H9 (cell line): ENCODE data around the gene CCN5. TPM values are rescaled to one million over a fixed set of nuclear protein-coding genes. Genes with fewer than 3 reads are reported as not detected.

ENCODE experiments used
- DNase-seq: peaks from one replicate; pipeline ENCODE4 v3.0.0-alpha.2; 2017
- H2AFZ ChIP-seq: one replicate; pipeline ENCODE4 v1.6.1; 2013; ENCODE audit warnings: mild to moderate bottlenecking, low read length, control low read depth, moderate library complexity
- H2AK5ac ChIP-seq: 2 replicates; pipeline ENCODE4 v1.6.1; 2013; ENCODE audit warnings: low read length, control low read depth, mixed read lengths; ENCODE audit not compliant: insufficient read length
- H2BK120ac ChIP-seq: one replicate; pipeline ENCODE4 v1.6.1; 2013; ENCODE audit warnings: low read depth, mild to moderate bottlenecking, low read length, control low read depth, inconsistent platforms; ENCODE audit not compliant: poor library complexity, severe bottlenecking
- H2BK12ac ChIP-seq: 2 replicates; pipeline ENCODE4 v1.6.1; 2013; ENCODE audit warnings: low read length, control low read depth, mixed read lengths, low read depth; ENCODE audit not compliant: insufficient read length
- H2BK15ac ChIP-seq: 2 replicates; pipeline ENCODE4 v1.6.1; 2013; ENCODE audit warnings: low read depth, low read length, control low read depth
- H2BK20ac ChIP-seq: one replicate; pipeline ENCODE4 v1.6.1; 2013; ENCODE audit warnings: low read depth, mild to moderate bottlenecking, low read length, control low read depth, inconsistent platforms; ENCODE audit not compliant: poor library complexity, severe bottlenecking
- H2BK5ac ChIP-seq: 2 replicates; pipeline ENCODE4 v1.6.1; 2013; ENCODE audit warnings: low read length, control low read depth, mixed read lengths; ENCODE audit not compliant: insufficient read length
- H3K14ac ChIP-seq: 2 replicates; pipeline ENCODE4 v1.6.1; 2013; ENCODE audit warnings: low read length, control low read depth; ENCODE audit not compliant: insufficient read depth
- H3K18ac ChIP-seq: 2 replicates; pipeline ENCODE4 v1.6.1; 2013; ENCODE audit warnings: low read depth, mild to moderate bottlenecking, mixed read lengths, low read length, control low read depth; ENCODE audit not compliant: insufficient read length
- H3K23ac ChIP-seq: 2 replicates; pipeline ENCODE4 v1.6.1; 2013; ENCODE audit warnings: low read length, control low read depth, mixed read lengths, low read depth; ENCODE audit not compliant: insufficient read length
- H3K23me2 ChIP-seq: 2 replicates; pipeline ENCODE4 v1.6.1; 2013; ENCODE audit warnings: low read depth, mild to moderate bottlenecking, mixed read lengths, low read length, control low read depth; ENCODE audit not compliant: insufficient read length, poor library complexity, severe bottlenecking
- H3K27ac ChIP-seq: 2 replicates; pipeline ENCODE4 v1.5.1; 2013; ENCODE audit warnings: low read length, control low read depth, mixed read lengths, low read depth; ENCODE audit not compliant: insufficient read length
- H3K27me3 ChIP-seq: 2 replicates; pipeline ENCODE4 v1.6.1; 2013; ENCODE audit warnings: low read length, control low read depth, inconsistent platforms; ENCODE audit not compliant: insufficient read depth
- H3K4ac ChIP-seq: 2 replicates; pipeline ENCODE4 v1.6.1; 2013; ENCODE audit warnings: low read depth, mild to moderate bottlenecking, control low read depth, inconsistent platforms, low read length, moderate library complexity
- H3K4me1 ChIP-seq: 2 replicates; pipeline ENCODE4 v1.6.1; 2013; ENCODE audit warnings: low read length, control low read depth, inconsistent platforms; ENCODE audit not compliant: insufficient read depth
- H3K4me2 ChIP-seq: 2 replicates; pipeline ENCODE4 v1.6.1; 2013; ENCODE audit warnings: low read length, control low read depth, mixed read lengths; ENCODE audit not compliant: insufficient read length, insufficient read depth
- H3K56ac ChIP-seq: 2 replicates; pipeline ENCODE4 v1.6.1; 2013; ENCODE audit warnings: low read depth, mild to moderate bottlenecking, mixed read lengths, low read length, control low read depth; ENCODE audit not compliant: insufficient read length
- H3K79me1 ChIP-seq: 2 replicates; pipeline ENCODE4 v1.6.1; 2013; ENCODE audit warnings: low read depth, mild to moderate bottlenecking, moderate library complexity, low read length, control low read depth, inconsistent platforms; ENCODE audit not compliant: insufficient read depth, poor library complexity, severe bottlenecking
- H3K79me2 ChIP-seq: 2 replicates; pipeline ENCODE4 v1.6.1; 2013; ENCODE audit warnings: low read length, control low read depth, inconsistent platforms; ENCODE audit not compliant: insufficient read depth
- H3K9ac ChIP-seq: 2 replicates; pipeline ENCODE4 v1.6.1; 2013; ENCODE audit warnings: low read length, control low read depth, mixed read lengths; ENCODE audit not compliant: insufficient read length; ENCODE audit errors: extremely low read depth
- H3K9me3 ChIP-seq: one replicate; pipeline ENCODE4 v1.6.1; 2013; ENCODE audit warnings: low read depth, low read length, inconsistent platforms; ENCODE audit not compliant: control insufficient read depth
- H3T11ph ChIP-seq: one replicate; pipeline ENCODE4 v1.6.1; 2013; ENCODE audit warnings: mild to moderate bottlenecking, low read length, control low read depth, inconsistent platforms
- H4K20me1 ChIP-seq: one replicate; pipeline ENCODE4 v1.6.1; 2013; ENCODE audit not compliant: control insufficient read depth, insufficient read length, insufficient read depth
- H4K5ac ChIP-seq: 2 replicates; pipeline ENCODE4 v1.6.1; 2013; ENCODE audit warnings: low read depth, mild to moderate bottlenecking, mixed read lengths, low read length, control low read depth; ENCODE audit not compliant: insufficient read length
- H4K8ac ChIP-seq: replicated peaks from 2 replicates; pipeline ENCODE4 v1.6.1; 2013; ENCODE audit warnings: low read length, control low read depth, mixed read lengths, low read depth; ENCODE audit not compliant: insufficient read length
- H4K91ac ChIP-seq: 2 replicates; pipeline ENCODE4 v1.6.1; 2013; ENCODE audit warnings: low read depth, mild to moderate bottlenecking, moderate library complexity, mixed read lengths, low read length, control low read depth; ENCODE audit not compliant: insufficient read length
- H3K27ac Mint-ChIP-seq, 3 experiments: 2 replicates in 2 of 3; 3 replicates in 1 of 3; pipeline ENCODE4 v1.8.0; 2020 to 2021; ENCODE audit warnings: mixed read lengths in 3 of 3, mild to moderate bottlenecking in 1 of 3, moderate library complexity in 1 of 3
- H3K27me3 Mint-ChIP-seq: 2 replicates; pipeline ENCODE4 v1.8.0; 2021; ENCODE audit warnings: low read depth, mild to moderate bottlenecking, moderate library complexity, mixed read lengths
- H3K36me3 Mint-ChIP-seq, 3 experiments: 2 replicates in 2 of 3; 3 replicates in 1 of 3; pipeline ENCODE4 v1.8.0; 2020 to 2021; ENCODE audit warnings: low read depth in 3 of 3, mixed read lengths in 3 of 3; ENCODE audit not compliant: insufficient read depth in 1 of 3
- H3K4me1 Mint-ChIP-seq, 2 experiments: 2 replicates each; pipeline ENCODE4 v1.8.0; 2020; ENCODE audit warnings: mixed read lengths in 2 of 2
- H3K4me3 Mint-ChIP-seq, 2 experiments: 2 replicates in 1 of 2; 3 replicates in 1 of 2; pipeline ENCODE4 v1.8.0; 2020 to 2021; ENCODE audit warnings: mild to moderate bottlenecking in 2 of 2, mixed read lengths in 2 of 2, moderate library complexity in 1 of 2
- H3K9me3 Mint-ChIP-seq, 2 experiments: 2 replicates in 1 of 2; 3 replicates in 1 of 2; pipeline ENCODE4 v1.8.0; 2020; ENCODE audit warnings: mild to moderate bottlenecking in 2 of 2, mixed read lengths in 2 of 2, moderate library complexity in 1 of 2
- WGBS: extraction: QIAGEN DNeasy Blood & Tissue Kit; methylation state at CpG from one replicate; pipeline ENCODE4 v1.1.7; 2013; ENCODE audit warnings: missing lambda C conversion rate, low lambda C conversion rate, mixed read lengths; ENCODE audit not compliant: insufficient read length; ENCODE audit errors: extremely low coverage; 5-methylcytosine and 5-hydroxymethylcytosine counted together
- total RNA-seq: library from RNA; stranded (reverse); gene quantifications from 2 replicates; pipeline ENCODE4 v1.2.1, GENCODE V29; 2021
- TF ChIP-seq, protein P1 (sequence below): fragments of 200-600 bp; sonication (generic); conservative IDR thresholded peaks from 3 replicates; pipeline ENCODE4 v1.8.0; 2021; ENCODE audit warnings: antibody characterized with exemption, mild to moderate bottlenecking

CCN5 gene
- total RNA-seq, 1 experiment from 2014 or later, result not detected

- Mint-ChIP-seq H3K36me3 (no peaks in the 10 kb centered on the region), H3K4me1 (peaks cover 12 to 33% of the 10 kb centered on the region in 2 experiments), H3K27ac (peak overlapping the region in 1 of 3 experiments; percentile 70; a peak in 1 of 7 replicates), H3K9me3 (no peaks in the 10 kb centered on the region; a peak in 1 of 5 replicates), H3K4me3 (peak overlapping the region; percentile 59 to 74), H3K27me3 (peaks cover 73% of the 10 kb centered on the region)
- H2BK5ac ChIP-seq, result no peak overlapping the region
- H2AK5ac ChIP-seq, result no peak overlapping the region
- no peak for DNase-seq
- peaks cover 7% of the 10 kb centered on the region; the same call in 1 of the 2 replicates for H3K27me3 ChIP-seq
- no CpG with 5 or more reads among the region's 12 CpGs for WGBS
- H2BK120ac ChIP-seq, result no peak overlapping the region
- peak overlapping the region; percentile 27 for H3K9ac ChIP-seq
- H3K14ac ChIP-seq, result peak overlapping the region; percentile 58
- no peak overlapping the region for H3K27ac ChIP-seq
- H4K20me1 ChIP-seq, result no peaks in the 10 kb centered on the region
- H3K79me1 ChIP-seq, result no peaks in the 10 kb centered on the region
- no peak overlapping the region for H2AFZ ChIP-seq
- H2BK15ac ChIP-seq, result no peak overlapping the region
- no peak overlapping the region for H4K5ac ChIP-seq
- no peak overlapping the region for H3K23ac ChIP-seq
- peaks cover 8% of the 10 kb centered on the region for H3K23me2 ChIP-seq
- TF ChIP-seq, protein P1, sequence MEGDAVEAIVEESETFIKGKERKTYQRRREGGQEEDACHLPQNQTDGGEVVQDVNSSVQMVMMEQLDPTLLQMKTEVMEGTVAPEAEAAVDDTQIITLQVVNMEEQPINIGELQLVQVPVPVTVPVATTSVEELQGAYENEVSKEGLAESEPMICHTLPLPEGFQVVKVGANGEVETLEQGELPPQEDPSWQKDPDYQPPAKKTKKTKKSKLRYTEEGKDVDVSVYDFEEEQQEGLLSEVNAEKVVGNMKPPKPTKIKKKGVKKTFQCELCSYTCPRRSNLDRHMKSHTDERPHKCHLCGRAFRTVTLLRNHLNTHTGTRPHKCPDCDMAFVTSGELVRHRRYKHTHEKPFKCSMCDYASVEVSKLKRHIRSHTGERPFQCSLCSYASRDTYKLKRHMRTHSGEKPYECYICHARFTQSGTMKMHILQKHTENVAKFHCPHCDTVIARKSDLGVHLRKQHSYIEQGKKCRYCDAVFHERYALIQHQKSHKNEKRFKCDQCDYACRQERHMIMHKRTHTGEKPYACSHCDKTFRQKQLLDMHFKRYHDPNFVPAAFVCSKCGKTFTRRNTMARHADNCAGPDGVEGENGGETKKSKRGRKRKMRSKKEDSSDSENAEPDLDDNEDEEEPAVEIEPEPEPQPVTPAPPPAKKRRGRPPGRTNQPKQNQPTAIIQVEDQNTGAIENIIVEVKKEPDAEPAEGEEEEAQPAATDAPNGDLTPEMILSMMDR, result no peak
- peak overlapping the region; percentile 92 for H3K4me2 ChIP-seq
- H4K8ac ChIP-seq, result no peak overlapping the region
- H3K18ac ChIP-seq, result no peak overlapping the region
- H3K4me1 ChIP-seq, result no peaks in the 10 kb centered on the region
- no peak overlapping the region for H3K4ac ChIP-seq
- H3K9me3 ChIP-seq, result no peaks in the 10 kb centered on the region
- no peak overlapping the region for H3K56ac ChIP-seq
- no peak overlapping the region for H2BK20ac ChIP-seq
- no peaks in the 10 kb centered on the region for H3K79me2 ChIP-seq
- H2BK12ac ChIP-seq, result no peak overlapping the region
- no peak overlapping the region for H3T11ph ChIP-seq
- no peak overlapping the region for H4K91ac ChIP-seq
Observed at GRCh38 chr20:44746367-44747165, 31.4 kb downstream of the CCN5 start.
